Measurements from ENCODE around the gene PGC.

- TF ChIP-seq MYC (IDR thresholded peaks at IDR 0.05; ENCODE audit: low read depth, low read length) (no peak), POLR2A (IDR thresholded peaks at IDR 0.05; ENCODE audit: low read depth, low read length) (no peak), EZH2 (IDR thresholded peaks at IDR 0.05; ENCODE audit: borderline replicate concordance, low read depth, low read length, severe bottlenecking) (no peak), FOS (IDR thresholded peaks at IDR 0.05; ENCODE audit: borderline replicate concordance, insufficient read depth, low read length) (no peak), POLR2AphosphoS5 (IDR thresholded peaks at IDR 0.05; ENCODE audit: insufficient read depth, low read depth, low read length) (no peak), JUN (IDR thresholded peaks at IDR 0.05; ENCODE audit: borderline replicate concordance, insufficient read depth, insufficient read length, low read depth) (no peak), GATA2 (IDR thresholded peaks at IDR 0.05; ENCODE audit: insufficient read depth, insufficient read length, low read depth, low read length) (no peak)
- TF ChIP-seq, protein P1, sequence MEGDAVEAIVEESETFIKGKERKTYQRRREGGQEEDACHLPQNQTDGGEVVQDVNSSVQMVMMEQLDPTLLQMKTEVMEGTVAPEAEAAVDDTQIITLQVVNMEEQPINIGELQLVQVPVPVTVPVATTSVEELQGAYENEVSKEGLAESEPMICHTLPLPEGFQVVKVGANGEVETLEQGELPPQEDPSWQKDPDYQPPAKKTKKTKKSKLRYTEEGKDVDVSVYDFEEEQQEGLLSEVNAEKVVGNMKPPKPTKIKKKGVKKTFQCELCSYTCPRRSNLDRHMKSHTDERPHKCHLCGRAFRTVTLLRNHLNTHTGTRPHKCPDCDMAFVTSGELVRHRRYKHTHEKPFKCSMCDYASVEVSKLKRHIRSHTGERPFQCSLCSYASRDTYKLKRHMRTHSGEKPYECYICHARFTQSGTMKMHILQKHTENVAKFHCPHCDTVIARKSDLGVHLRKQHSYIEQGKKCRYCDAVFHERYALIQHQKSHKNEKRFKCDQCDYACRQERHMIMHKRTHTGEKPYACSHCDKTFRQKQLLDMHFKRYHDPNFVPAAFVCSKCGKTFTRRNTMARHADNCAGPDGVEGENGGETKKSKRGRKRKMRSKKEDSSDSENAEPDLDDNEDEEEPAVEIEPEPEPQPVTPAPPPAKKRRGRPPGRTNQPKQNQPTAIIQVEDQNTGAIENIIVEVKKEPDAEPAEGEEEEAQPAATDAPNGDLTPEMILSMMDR (IDR thresholded peaks at IDR 0.05; ENCODE audit: extremely low read depth in 1 of 2, insufficient read depth in 1 of 2, low read depth in 1 of 2, low read length in 2 of 2): no peak
- TF ChIP-seq, protein P2, sequence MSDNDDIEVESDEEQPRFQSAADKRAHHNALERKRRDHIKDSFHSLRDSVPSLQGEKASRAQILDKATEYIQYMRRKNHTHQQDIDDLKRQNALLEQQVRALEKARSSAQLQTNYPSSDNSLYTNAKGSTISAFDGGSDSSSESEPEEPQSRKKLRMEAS (IDR thresholded peaks at IDR 0.05; ENCODE audit: insufficient read depth, insufficient read length): no peak
Measured at GRCh38 chr6:41688256-41688965, 58.8 kb downstream of the PGC start.

All from endothelial cell of umbilical vein (primary cell).